GM19239 (cell line): ENCODE results near the gene PGM1.
A peak's percentile ranks its signal among the peaks of the same experiment; 100 is the strongest.
"Not testable (repeated sequence)": the region's sequence is repeated elsewhere in the genome, so short reads cannot be mapped to it uniquely, and the experiment has no call there.

Experiments
- DNase-seq: peaks from one replicate; pipeline ENCODE4 v3.0.0; 2011; ENCODE audit warnings: low spot score; ENCODE audit not compliant: insufficient read length
- FAIRE-seq: peaks from 2 replicates; lab custom pipeline; 2011; peaks lifted over from hg19 to GRCh38; lab: Jason Lieb, UNC

PGM1 gene

GRCh38 chr1:63593303-63593885, at the start of gene PGM1:
TSS of gene PGM1 (plus strand) at chr1:63593411. CDS start at chr1:63593489, 78 bp downstream.
- FAIRE-seq = peak; percentile 79
- peak; percentile 52 for DNase-seq

GRCh38 chr1:63545780-63546179, 47.4 kb upstream of the PGM1 start:
- DNase-seq (no peak), FAIRE-seq (no peak)

- DNase-seq (no peak), FAIRE-seq (no peak)
These were observed 45.5 kb upstream of the PGM1 start for GRCh38 chr1:63547621-63548294.

GRCh38 chr1:63548303-63548702, 44.9 kb upstream of the PGM1 start:
- no peak for DNase-seq
- FAIRE-seq = no peak

GRCh38 chr1:63548877-63549276, 44.3 kb upstream of the PGM1 start:
- FAIRE-seq (no peak), DNase-seq (no peak)

GRCh38 chr1:63555480-63555879, 37.7 kb upstream of the PGM1 start:
- DNase-seq (no peak), FAIRE-seq (no peak)

GRCh38 chr1:63557365-63557987, 35.7 kb upstream of the PGM1 start:
- peak; percentile 70 for FAIRE-seq
- DNase-seq = no peak

- no peak for FAIRE-seq
- DNase-seq = no peak
These were observed 33.9 kb upstream of the PGM1 start for GRCh38 chr1:63559357-63559756.

- DNase-seq (no peak), FAIRE-seq (no peak)
These were observed 29.5 kb upstream of the PGM1 start for GRCh38 chr1:63563745-63564144.

- FAIRE-seq = no peak
- no peak for DNase-seq
These were observed 24.1 kb upstream of the PGM1 start for GRCh38 chr1:63569068-63569467.

GRCh38 chr1:63569640-63570316, 23.4 kb upstream of the PGM1 start:
- no peak for FAIRE-seq
- DNase-seq = no peak

GRCh38 chr1:63572686-63573085, 20.5 kb upstream of the PGM1 start:
- not testable (repeated sequence) for DNase-seq, FAIRE-seq

- not testable (repeated sequence) for DNase-seq, FAIRE-seq
These were observed 18.9 kb upstream of the PGM1 start for GRCh38 chr1:63574203-63574796.

GRCh38 chr1:63575340-63575826, 17.8 kb upstream of the PGM1 start:
- DNase-seq = no peak
- FAIRE-seq = no peak

- not testable (repeated sequence) for DNase-seq, FAIRE-seq
These were observed 6.9 kb upstream of the PGM1 start for GRCh38 chr1:63586326-63586725.

GRCh38 chr1:63590166-63590560, 3.0 kb upstream of the PGM1 start:
- DNase-seq (no peak), FAIRE-seq (no peak)

GRCh38 chr1:63592536-63593302, 492 bp upstream of the PGM1 start:
- peak; percentile 65 for FAIRE-seq
- DNase-seq = peak; percentile 29

GRCh38 chr1:63593886-63594605, 835 bp downstream of the PGM1 start:
- FAIRE-seq (peak; percentile 86), DNase-seq (peak; percentile 27)

- FAIRE-seq = no peak
- no peak for DNase-seq
These were observed 2.2 kb downstream of the PGM1 start for GRCh38 chr1:63595435-63595834.
